NCI-H2196 (cell line): ENCODE data around the gene EFCAB13.
"Not testable (repeated sequence)": the region's sequence is repeated elsewhere in the genome, so short reads cannot be mapped to it uniquely, and the experiment has no call there.

Experiments used
- DNase-seq: peaks from one replicate; lab custom pipeline; 2025; ENCODE audit not compliant: unreplicated experiment; lab: John Stamatoyannopoulos, UW

EFCAB13 gene

DNA sequence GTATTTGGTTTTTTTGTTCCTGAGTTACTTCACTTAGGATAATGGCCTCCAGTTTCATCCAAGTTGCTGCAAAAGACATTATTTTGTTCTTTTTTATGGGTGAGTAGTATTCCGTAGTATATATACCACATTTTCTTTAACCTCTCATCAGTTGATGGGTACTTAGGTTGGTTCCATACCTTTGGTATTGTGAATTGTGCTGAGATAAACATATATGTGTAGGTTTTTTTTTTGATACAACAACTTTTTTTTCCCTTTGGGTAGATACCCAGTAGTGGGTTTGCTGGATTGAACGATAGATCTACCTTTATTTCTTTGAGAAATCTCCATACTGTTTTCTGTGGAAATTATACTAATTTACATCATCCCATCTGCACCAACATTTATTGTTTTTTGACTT, 6.8 kb downstream of the EFCAB13 start:
- no peak for DNase-seq

DNA sequence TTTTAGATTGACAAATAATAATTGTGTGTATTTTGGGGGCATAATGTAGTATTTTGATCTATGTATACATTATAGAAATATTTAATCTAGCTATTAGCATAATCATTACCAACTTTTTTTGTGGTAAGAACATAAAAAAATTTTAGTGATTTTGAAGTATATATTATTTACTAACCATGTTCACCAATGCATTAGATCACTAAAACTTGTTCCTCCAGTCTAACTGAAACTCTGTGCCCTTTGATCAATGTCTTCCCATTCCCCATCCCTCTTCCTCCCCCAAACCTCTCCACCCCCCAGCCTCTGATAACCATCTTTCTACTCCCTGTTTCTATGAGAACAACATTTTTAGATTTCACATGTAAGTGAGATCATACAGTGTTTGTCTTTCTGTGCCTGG, 8.5 kb downstream of the EFCAB13 start:
- no peak for DNase-seq

GRCh38 chr17:47335101-47335936, 11.6 kb downstream of the EFCAB13 start:
- no peak for DNase-seq

- DNase-seq, result no peak
These were observed 14.3 kb downstream of the EFCAB13 start for GRCh38 chr17:47338026-47338425.

- no peak for DNase-seq
These were observed 29.1 kb downstream of the EFCAB13 start for GRCh38 chr17:47352848-47353247.

GRCh38 chr17:47358652-47359051, 34.9 kb downstream of the EFCAB13 start:
- no peak for DNase-seq

DNA sequence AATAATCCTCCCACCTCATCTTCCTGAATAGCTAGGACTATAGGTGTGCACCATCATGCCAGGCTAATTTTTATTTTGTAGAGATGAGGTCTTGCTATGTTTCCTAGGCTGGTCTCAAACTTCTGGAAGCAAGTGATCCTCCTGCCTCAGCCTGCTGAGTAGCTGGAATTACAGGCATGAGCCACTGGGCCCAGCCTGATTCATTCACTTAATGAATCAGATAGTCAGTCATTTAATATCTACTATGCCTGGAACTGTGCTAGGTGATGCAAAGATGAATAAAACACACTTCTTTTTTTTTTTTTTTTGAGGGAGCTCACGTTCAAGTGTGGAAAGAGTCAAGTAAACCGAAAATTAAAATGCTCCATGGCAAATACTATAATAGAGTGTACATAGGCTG, 39.4 kb downstream of the EFCAB13 start:
- DNase-seq, result no peak

GRCh38 chr17:47367257-47367656, 43.5 kb downstream of the EFCAB13 start:
- DNase-seq, result no peak

GRCh38 chr17:47368262-47368661, 44.5 kb downstream of the EFCAB13 start:
- peak; percentile 18 for DNase-seq

DNA sequence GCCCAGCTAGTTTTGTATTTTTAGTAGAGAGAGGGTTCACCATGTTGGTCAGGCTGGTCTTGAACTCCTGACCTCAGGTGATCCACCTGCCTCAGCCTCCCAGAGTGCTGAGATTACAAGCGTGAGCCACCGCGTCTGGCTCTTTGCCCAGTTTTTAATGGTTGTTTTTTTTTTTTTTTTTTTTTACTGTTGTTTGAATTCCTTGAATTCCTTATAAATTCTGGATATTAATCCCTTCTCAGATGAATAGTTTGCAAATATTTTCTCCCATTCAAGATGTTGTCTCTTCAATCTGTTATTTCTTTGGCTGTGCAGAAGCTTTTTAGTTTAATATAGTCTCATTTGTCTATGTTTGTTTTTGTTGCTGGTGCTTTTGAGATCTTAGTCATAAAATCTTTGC, 47.1 kb downstream of the EFCAB13 start:
- DNase-seq, result not testable (repeated sequence)

DNA sequence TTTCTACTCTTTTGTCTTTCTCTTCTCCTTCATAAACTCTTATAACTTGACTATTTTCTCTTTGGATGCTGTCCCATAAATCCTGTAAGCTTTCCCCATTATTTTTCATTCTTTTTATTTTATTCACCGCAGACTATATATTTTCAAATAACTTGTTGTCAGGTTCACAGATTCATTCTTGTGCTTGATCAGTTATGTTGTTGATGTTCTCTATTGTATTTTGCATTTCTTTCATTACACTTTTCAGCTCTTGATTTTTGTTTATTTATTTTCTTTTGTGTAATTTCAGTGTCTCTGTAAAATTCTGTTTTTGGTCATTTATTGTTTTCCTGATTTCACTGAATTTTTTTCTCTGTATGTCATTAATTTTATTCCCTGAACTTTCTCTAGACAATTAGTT, 49.2 kb downstream of the EFCAB13 start:
- no peak for DNase-seq

- DNase-seq, result no peak
These were observed 52.5 kb downstream of the EFCAB13 start for GRCh38 chr17:47376247-47376646.

DNA sequence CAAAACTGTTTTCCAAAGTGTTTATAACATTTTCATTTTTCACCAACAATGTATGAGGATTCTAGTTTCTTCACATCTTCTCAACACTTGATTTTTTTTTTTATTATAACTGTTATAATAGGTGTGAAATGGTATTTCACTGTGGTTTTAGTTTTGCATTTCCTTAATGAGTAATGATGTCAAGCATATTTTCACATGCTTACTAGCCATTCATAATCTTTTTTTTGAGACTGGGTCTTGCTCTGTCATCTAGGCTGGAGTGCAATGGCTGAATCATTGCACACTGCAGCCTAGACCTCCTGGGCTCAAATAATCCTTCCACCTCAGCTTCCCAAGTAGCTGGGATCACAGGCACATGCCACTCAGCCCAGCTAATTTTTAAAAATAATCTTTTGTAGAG, 65.1 kb downstream of the EFCAB13 start:
- no peak for DNase-seq

GRCh38 chr17:47397532-47398128, 73.9 kb downstream of the EFCAB13 start:
- DNase-seq, result not testable (repeated sequence)

- no peak for DNase-seq
These were observed 76.6 kb downstream of the EFCAB13 start for GRCh38 chr17:47400333-47400732.

- DNase-seq, result no peak
These were observed 77.3 kb downstream of the EFCAB13 start for GRCh38 chr17:47401100-47401499.

GRCh38 chr17:47404006-47404405, 80.3 kb downstream of the EFCAB13 start:
- DNase-seq, result no peak

GRCh38 chr17:47404875-47405274, 81.1 kb downstream of the EFCAB13 start:
- no peak for DNase-seq

GRCh38 chr17:47413872-47414271, 90.1 kb downstream of the EFCAB13 start:
- DNase-seq, result no peak

- DNase-seq, result no peak
These were observed 90.9 kb downstream of the EFCAB13 start for GRCh38 chr17:47414612-47415011.

DNA sequence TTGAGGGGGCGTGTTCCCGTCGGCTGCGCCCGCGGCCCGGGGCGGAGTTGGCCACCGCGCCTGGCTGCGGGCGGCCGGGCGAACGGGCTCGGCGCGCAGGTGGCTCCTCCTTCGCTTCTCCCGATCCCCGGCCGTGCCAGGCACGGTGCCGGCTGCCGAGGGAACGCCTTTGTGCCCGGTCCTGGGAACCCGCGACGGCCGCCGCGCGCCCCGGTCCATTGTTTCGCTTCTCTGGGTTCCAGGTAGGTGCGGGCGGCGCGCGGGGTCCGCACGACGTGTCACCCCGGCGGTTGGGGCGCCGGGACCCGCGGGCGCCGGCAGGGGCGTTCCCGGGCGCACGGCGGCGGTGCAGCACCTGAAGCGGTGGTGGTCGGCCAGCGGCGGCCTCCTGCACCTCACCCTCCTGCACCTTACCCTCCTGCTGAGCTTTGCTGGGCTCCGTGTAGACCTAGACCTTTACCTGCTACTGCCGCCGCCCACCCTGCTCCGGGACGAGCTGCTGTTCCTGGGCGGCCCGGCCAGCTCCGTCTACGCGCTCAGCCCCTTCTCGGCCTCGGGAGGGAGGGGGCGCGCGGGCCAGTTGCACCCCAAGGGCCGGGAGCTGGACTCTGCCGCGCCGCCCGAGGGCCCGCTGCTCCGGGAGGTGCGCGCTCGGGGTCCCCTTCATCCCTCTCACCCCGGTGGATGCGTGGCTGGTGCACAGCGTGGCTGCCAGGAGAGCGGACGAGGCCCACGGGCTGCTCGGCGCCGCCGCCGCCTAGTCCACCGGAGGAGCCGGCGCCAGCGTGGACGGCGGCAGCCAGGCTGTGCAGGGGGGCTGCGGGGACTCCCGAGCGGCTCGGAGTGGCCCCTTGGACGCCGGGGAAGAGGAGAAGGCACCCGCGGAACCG, 99.9 kb downstream of the EFCAB13 start:
- no peak for DNase-seq

DNA sequence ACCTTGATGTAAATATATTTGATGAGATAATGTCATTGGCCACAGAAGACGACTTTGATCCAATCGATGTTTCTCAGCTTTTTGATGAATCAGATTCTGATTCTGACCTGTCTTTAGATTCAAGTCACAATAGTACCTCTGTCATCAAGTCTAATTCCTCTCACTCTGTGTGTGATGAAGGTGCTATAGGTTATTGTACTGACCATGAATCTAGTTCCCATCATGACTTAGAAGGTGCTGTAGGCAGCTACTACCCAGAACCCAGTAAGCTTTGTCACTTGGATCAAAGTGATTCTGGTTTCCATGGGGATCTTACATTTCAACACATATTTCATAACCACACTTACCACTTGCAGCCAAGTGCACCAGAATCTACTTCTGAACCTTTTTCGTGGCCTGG, 101.5 kb downstream of the EFCAB13 start:
- not testable (repeated sequence) for DNase-seq
